ENCODE data around the gene STARD13. TPM values are rescaled to one million over a fixed set of nuclear protein-coding genes. Genes with fewer than 3 reads are reported as not detected.
A peak's percentile ranks its signal among the peaks of the same experiment; 100 is the strongest.

Gene STARD13
- polyA plus RNA-seq, 1 experiment = 21.2 TPM

DNA sequence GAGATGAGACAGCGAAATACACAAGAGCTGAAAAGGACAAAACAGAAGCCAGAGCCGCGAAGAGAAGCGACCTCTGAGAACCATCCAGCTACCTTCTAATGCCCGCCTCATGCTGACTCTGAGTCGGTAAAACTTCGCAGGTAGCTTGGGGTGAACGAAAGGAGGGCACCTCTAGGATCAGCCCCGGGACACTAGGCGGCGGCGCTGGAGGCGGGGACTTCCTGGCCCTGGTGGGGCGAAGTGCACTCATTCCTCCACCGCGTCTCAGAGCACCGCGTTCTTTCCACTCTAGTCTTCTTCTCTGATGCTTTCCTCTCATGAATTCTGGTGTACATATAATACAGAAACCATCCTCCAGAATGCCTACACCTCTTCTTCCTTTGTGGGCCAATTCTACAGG lies 219.2 kb downstream of the STARD13 start:
- TF ChIP-seq, protein P1, sequence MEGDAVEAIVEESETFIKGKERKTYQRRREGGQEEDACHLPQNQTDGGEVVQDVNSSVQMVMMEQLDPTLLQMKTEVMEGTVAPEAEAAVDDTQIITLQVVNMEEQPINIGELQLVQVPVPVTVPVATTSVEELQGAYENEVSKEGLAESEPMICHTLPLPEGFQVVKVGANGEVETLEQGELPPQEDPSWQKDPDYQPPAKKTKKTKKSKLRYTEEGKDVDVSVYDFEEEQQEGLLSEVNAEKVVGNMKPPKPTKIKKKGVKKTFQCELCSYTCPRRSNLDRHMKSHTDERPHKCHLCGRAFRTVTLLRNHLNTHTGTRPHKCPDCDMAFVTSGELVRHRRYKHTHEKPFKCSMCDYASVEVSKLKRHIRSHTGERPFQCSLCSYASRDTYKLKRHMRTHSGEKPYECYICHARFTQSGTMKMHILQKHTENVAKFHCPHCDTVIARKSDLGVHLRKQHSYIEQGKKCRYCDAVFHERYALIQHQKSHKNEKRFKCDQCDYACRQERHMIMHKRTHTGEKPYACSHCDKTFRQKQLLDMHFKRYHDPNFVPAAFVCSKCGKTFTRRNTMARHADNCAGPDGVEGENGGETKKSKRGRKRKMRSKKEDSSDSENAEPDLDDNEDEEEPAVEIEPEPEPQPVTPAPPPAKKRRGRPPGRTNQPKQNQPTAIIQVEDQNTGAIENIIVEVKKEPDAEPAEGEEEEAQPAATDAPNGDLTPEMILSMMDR (IDR thresholded peaks at IDR 0.05; ENCODE audit: insufficient read depth, low read depth, low read length) = no peak
- ChIA-PET CTCF (interaction anchor here (0.8 kb wide), 1 partner anchor 9 kb away, joined by 3 read pairs; no protein-coding TSS in a partner anchor), POLR2A (no interaction called here)
- no peak for DNase-seq (ENCODE audit: low read depth)
- Histone ChIP-seq H3K36me3 (ENCODE audit: control insufficient read depth, insufficient read depth, low read length) (no peaks in the 10 kb centered on the region), H3K4me3 (ENCODE audit: low read depth, low read length) (no peak overlapping the region), H3K27me3 (ENCODE audit: control insufficient read depth, insufficient read depth, low read length) (no peaks in the 10 kb centered on the region)

DNA sequence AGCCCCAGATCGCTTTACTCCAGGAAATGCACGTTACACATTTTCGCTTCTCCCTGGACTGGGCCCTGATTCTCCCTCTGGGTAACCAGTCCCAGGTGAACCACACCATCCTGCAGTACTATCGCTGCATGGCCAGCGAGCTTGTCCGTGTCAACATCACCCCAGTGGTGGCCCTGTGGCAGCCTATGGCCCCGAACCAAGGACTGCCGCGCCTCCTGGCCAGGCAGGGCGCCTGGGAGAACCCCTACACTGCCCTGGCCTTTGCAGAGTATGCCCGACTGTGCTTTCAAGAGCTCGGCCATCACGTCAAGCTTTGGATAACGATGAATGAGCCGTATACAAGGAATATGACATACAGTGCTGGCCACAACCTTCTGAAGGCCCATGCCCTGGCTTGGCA lies 224.7 kb downstream of the STARD13 start:
- POLR2A ChIA-PET = no interaction called here

DNA sequence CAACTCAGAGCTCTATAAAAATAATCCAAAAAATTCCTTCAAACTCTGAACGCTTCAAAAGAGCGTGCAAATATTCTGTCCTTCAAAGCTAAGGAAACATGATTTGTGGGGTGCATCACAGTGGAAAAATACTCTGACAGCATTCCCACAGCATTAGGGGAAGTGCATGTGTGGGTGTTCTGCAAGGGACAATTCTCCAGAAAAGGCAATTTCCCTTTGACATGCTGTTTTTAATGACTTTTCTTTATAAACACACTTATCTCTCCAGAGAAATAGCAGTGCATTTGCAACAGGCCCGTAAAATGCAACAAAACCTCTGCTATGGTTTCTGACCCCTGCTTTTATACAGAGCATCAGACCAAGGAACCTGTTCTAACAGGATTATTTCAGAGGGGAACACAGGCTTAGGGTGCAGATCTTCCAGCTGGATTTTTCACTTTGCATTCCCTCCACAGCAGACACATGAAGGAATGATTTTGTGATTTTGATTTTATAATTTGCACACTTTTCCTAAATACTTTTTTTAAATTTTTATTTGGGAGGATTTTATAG lies 226.7 kb downstream of the STARD13 start:
- DNase-seq (ENCODE audit: low read depth) = no peak
- CTCF ChIA-PET = interaction anchor here (0.6 to 1.9 kb wide), 2 partner anchors 11 to 172 kb away, joined by 3 to 12 read pairs; no protein-coding TSS in a partner anchor
- POLR2A ChIA-PET = no interaction called here

More for the DNA sequence above, 224.7 kb downstream of the STARD13 start:
- Histone ChIP-seq H3K27me3 (ENCODE audit: control insufficient read depth, insufficient read depth, low read length) (no peaks in the 10 kb centered on the region), H3K4me3 (ENCODE audit: low read depth, low read length) (no peak overlapping the region), H3K36me3 (ENCODE audit: control insufficient read depth, insufficient read depth, low read length) (no peaks in the 10 kb centered on the region)
- DNase-seq (ENCODE audit: low read depth) = no peak
- TF ChIP-seq, protein P1 (IDR thresholded peaks at IDR 0.05; ENCODE audit: insufficient read depth, low read depth, low read length) = no peak
- CTCF ChIA-PET = no interaction called here

DNA sequence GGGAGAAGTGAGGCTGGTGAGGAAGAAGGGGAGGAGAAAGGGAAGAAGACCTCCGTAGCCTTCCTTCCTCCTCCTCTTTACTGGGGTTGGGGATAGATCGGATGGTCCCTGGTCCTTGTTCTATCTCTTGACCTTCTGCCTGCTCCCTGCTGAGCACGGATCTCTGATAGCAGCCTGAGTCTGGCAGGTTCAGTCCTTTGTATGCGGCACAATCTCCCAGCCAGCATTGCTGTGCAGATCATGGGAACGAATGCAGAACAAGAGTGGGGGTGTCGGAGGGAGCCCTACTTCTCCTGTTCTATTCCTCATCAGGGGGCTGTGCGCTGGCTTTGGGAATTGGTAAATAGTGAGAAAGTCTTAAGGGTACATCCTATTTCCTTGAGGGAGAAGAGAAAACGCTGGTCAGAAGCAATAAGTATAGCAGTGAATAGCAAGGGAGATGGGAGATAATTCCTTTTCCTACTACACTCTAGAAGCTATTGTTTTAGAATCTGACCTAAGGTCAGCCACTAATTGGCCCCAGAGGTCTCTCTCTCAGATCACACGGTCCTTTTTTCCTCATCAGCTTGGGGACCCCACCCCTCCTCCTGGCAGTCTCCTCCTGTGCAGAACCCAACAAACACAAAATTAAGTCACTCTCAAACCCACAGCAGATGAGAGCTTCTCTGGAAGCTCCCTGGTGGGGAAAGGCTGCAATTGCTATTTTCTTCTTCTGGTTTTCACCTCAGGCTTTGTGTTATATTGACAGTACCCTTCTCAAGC lies 228.4 kb downstream of the STARD13 start:
- ChIA-PET CTCF (interaction anchor here (0.6 to 1.9 kb wide), 9 partner anchors 9 to 432 kb away, joined by 3 to 12 read pairs (median 3); no protein-coding TSS in a partner anchor), POLR2A (no interaction called here)
- H3K27me3 ChIP-seq (ENCODE audit: control insufficient read depth, insufficient read depth, low read length) = no peaks in the 10 kb centered on the region
- TF ChIP-seq, protein P1 (IDR thresholded peaks at IDR 0.05; ENCODE audit: insufficient read depth, low read depth, low read length) = peak; percentile 53
- H3K4me3 ChIP-seq (ENCODE audit: low read depth, low read length) = no peak overlapping the region
- no peaks in the 10 kb centered on the region for H3K36me3 ChIP-seq (ENCODE audit: control insufficient read depth, insufficient read depth, low read length)
- DNase-seq (ENCODE audit: low read depth) = no peak

More for the DNA sequence above, 226.7 kb downstream of the STARD13 start:
- TF ChIP-seq, protein P1 (IDR thresholded peaks at IDR 0.05; ENCODE audit: insufficient read depth, low read depth, low read length) = no peak
- no peak overlapping the region for H3K4me3 ChIP-seq (ENCODE audit: low read depth, low read length)
- no peaks in the 10 kb centered on the region for H3K27me3 ChIP-seq (ENCODE audit: control insufficient read depth, insufficient read depth, low read length)
- H3K36me3 ChIP-seq (ENCODE audit: control insufficient read depth, insufficient read depth, low read length) = no peaks in the 10 kb centered on the region

DNA sequence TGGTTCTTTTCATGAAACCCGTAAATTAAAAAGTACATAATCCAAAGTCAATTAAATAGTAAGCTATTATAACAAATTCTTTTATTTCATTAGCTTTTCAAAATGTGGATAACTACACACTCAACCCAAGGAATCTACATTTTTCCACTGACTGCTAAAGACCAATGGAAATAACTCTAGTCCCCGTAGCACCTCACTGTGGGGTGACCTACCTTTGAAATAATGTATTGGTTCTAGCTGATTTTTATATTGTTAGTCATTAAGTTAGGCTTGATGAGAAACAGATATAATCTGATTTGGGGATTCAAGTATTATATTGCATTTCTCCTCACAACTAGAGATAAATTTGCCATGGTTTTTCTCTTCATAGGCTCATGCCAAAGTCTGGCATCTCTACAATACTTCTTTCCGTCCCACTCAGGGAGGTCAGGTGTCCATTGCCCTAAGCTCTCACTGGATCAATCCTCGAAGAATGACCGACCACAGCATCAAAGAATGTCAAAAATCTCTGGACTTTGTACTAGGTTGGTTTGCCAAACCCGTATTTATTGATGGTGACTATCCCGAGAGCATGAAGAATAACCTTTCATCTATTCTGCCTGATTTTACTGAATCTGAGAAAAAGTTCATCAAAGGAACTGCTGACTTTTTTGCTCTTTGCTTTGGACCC lies 232.0 kb downstream of the STARD13 start:
- TF ChIP-seq, protein P1 (IDR thresholded peaks at IDR 0.05; ENCODE audit: insufficient read depth, low read depth, low read length) = no peak
- DNase-seq (ENCODE audit: low read depth) = no peak
- Histone ChIP-seq H3K36me3 (ENCODE audit: control insufficient read depth, insufficient read depth, low read length) (no peaks in the 10 kb centered on the region), H3K27me3 (ENCODE audit: control insufficient read depth, insufficient read depth, low read length) (peaks cover 4% of the 10 kb centered on the region; the same call in 1 of the 2 replicates), H3K4me3 (ENCODE audit: low read depth, low read length) (no peak overlapping the region)
- CTCF ChIA-PET = no interaction called here
- POLR2A ChIA-PET = no interaction called here

Data from BJ (cell line).